Endothelial cell of umbilical vein (primary cell): ENCODE measurements around the gene VDAC2. TPM values are rescaled to one million over a fixed set of nuclear protein-coding genes. Genes with fewer than 3 reads are reported as not detected.

Source experiments
- BruUV-seq: library from RNA; stranded (reverse); fragments of 400-500 nt; replicated peaks from 2 replicates; lab custom pipeline; 2021; lab: Mats Ljungman, UMichigan
- CTCF ChIA-PET: fragments of 300-600, 350-600 bp; sonication (Branson Sonifier 250); formaldehyde crosslinking; loops from one replicate; lab custom pipeline; 2021; ENCODE audit warnings: antibody characterized with exemption, inconsistent platforms; lab: Charles Lee
- POLR2A ChIA-PET: fragments of 300-600, 350-600 bp; sonication (Branson Sonifier 250); formaldehyde crosslinking; loops from one replicate; lab custom pipeline; 2021; ENCODE audit warnings: antibody characterized with exemption, inconsistent platforms; lab: Charles Lee
- DNase-seq: peaks from one replicate; pipeline ENCODE4 v3.0.0-alpha.2; 2011; ENCODE audit warnings: low read depth, low spot score
- FAIRE-seq: peaks from 2 replicates; lab custom pipeline; 2011; peaks lifted over from hg19 to GRCh38; lab: Jason Lieb, UNC
- H2AFZ ChIP-seq: 2 replicates; pipeline ENCODE4 v1.6.0; 2012; ENCODE audit warnings: low read depth, low read length, control low read depth, inconsistent platforms
- H3K27ac ChIP-seq: 2 replicates; pipeline ENCODE4 v1.5.1; 2011; ENCODE audit warnings: low read depth, mild to moderate bottlenecking, control low read depth, low read length, moderate library complexity; ENCODE audit not compliant: insufficient read depth
- H3K27me3 ChIP-seq, 2 experiments: 2 replicates each; pipeline versions ENCODE4 v1.6.0 to v1.6.1; 2011; ENCODE audit warnings: low read length in 2 of 2, mixed read lengths in 1 of 2; ENCODE audit not compliant: control insufficient read depth in 2 of 2, insufficient read depth in 2 of 2
- H3K36me3 ChIP-seq, 2 experiments: 2 replicates in 1 of 2; 3 replicates in 1 of 2; pipeline ENCODE4 v1.5.1; 2011; ENCODE audit warnings: low read length in 2 of 2, mild to moderate bottlenecking in 1 of 2, moderate library complexity in 1 of 2; ENCODE audit not compliant: control insufficient read depth in 2 of 2, insufficient read depth in 2 of 2; ENCODE audit errors: extremely low read depth in 1 of 2
- H3K4me1 ChIP-seq: 3 replicates; pipeline ENCODE4 v1.5.1; 2011; ENCODE audit warnings: mild to moderate bottlenecking, low read length; ENCODE audit not compliant: control insufficient read depth, insufficient read depth; ENCODE audit errors: extremely low read depth
- H3K4me2 ChIP-seq: 2 replicates; pipeline ENCODE4 v1.6.1; 2011; ENCODE audit warnings: low read length, control low read depth, mixed read lengths; ENCODE audit not compliant: insufficient read depth
- H3K4me3 ChIP-seq, 3 experiments: fragments of 200-600 bp in 1 of 3; sonication (generic), shearing (Covaris generic) in 1 of 3; replicated peaks in 1 of 3; 2 replicates each; pipeline ENCODE4 v1.5.1; 2011 to 2016; ENCODE audit warnings: control low read depth in 3 of 3, low read length in 3 of 3, mild to moderate bottlenecking in 2 of 3, inconsistent platforms in 1 of 3, low read depth in 1 of 3, moderate library complexity in 1 of 3; ENCODE audit not compliant: insufficient read depth in 1 of 3
- H3K79me2 ChIP-seq: 2 replicates; pipeline ENCODE4 v1.6.0; 2012; ENCODE audit warnings: low read length, inconsistent platforms; ENCODE audit not compliant: control insufficient read depth, insufficient read depth
- H3K9ac ChIP-seq: replicated peaks from 2 replicates; pipeline ENCODE3; 2011; ENCODE audit warnings: low read length, control low read depth; ENCODE audit not compliant: insufficient read depth; ENCODE audit errors: extremely low read depth
- H3K9me1 ChIP-seq: replicated peaks from 3 replicates; pipeline ENCODE4 v1.6.0; 2011; ENCODE audit warnings: mild to moderate bottlenecking, low read length; ENCODE audit not compliant: control insufficient read depth, insufficient read depth; ENCODE audit errors: extremely low read depth
- H3K9me3 ChIP-seq: replicated peaks from 2 replicates; pipeline ENCODE4 v1.5.1; 2012; ENCODE audit warnings: low read length, inconsistent platforms; ENCODE audit not compliant: control insufficient read depth, insufficient read depth
- H4K20me1 ChIP-seq: replicated peaks from 2 replicates; pipeline ENCODE3; 2011; ENCODE audit warnings: mild to moderate bottlenecking, low read length; ENCODE audit not compliant: control insufficient read depth, insufficient read depth; ENCODE audit errors: extremely low read depth
- CTCF ChIP-seq, 2 donors: IDR thresholded peaks; 1 replicate in 1 of 2; 2 replicates in 1 of 2; pipeline ENCODE4 v1.5.1; 2011; ENCODE audit warnings: low read length in 2 of 2, mild to moderate bottlenecking in 2 of 2, moderate library complexity in 2 of 2, control low read depth in 1 of 2, inconsistent platforms in 1 of 2, low read depth in 1 of 2; ENCODE audit not compliant: insufficient read depth in 1 of 2; ENCODE audit errors: extremely low read depth in 1 of 2
- EZH2 ChIP-seq: IDR thresholded peaks from 2 replicates; pipeline ENCODE4 v1.6.1; 2012; ENCODE audit warnings: borderline replicate concordance, low read depth, mild to moderate bottlenecking, moderate library complexity, low read length, inconsistent platforms; ENCODE audit not compliant: severe bottlenecking
- FOS ChIP-seq: IDR thresholded peaks from 2 replicates; pipeline ENCODE4 v1.6.1; 2011; ENCODE audit warnings: mild to moderate bottlenecking, low read length, moderate library complexity, borderline replicate concordance; ENCODE audit not compliant: insufficient read depth
- GATA2 ChIP-seq: IDR thresholded peaks from 2 replicates; pipeline ENCODE4 v1.7.0; 2011; ENCODE audit warnings: low read depth, mild to moderate bottlenecking, moderate library complexity, mixed read lengths, low read length; ENCODE audit not compliant: insufficient read length, insufficient read depth
- JUN ChIP-seq: IDR thresholded peaks from 2 replicates; pipeline ENCODE4 v1.6.1; 2011; ENCODE audit warnings: borderline replicate concordance, low read depth; ENCODE audit not compliant: insufficient read length, insufficient read depth
- MYC ChIP-seq: IDR thresholded peaks from one replicate; pipeline ENCODE4 v1.6.1; 2011; ENCODE audit warnings: mild to moderate bottlenecking, low read depth, low read length
- POLR2A ChIP-seq: IDR thresholded peaks from 2 replicates; pipeline ENCODE4 v1.6.1; 2012; ENCODE audit warnings: low read depth, mild to moderate bottlenecking, control low read depth, low read length
- POLR2AphosphoS5 ChIP-seq: IDR thresholded peaks from 2 replicates; pipeline ENCODE4 v1.6.1; 2012; ENCODE audit warnings: low read depth, mild to moderate bottlenecking, control low read depth, low read length, moderate library complexity; ENCODE audit not compliant: insufficient read depth
- dilution Hi-C: fragments of 300-500 bp; cut with MboI; formaldehyde crosslinking; loops from one replicate; pipeline ENCODE4 v1.15.0; 2019; ENCODE audit warnings: low sequenced_read_pairs; ENCODE audit not compliant: extremely low pct_ligation_motif_present
- intact Hi-C: fragments of 100-400 bp; cut with micrococcal nuclease; formaldehyde crosslinking; loops from one replicate; pipeline ENCODE4 v1.10.0; 2022
- polyA plus RNA-seq, 4 experiments: library from polyadenylated mRNA; depleted of rRNA in 3 of 4; stranded (reverse) in 3 of 4; unstranded in 1 of 4; fragments of >200 nt; gene quantifications; 2 replicates each; pipeline versions ENCODE4 v1.2.1 to v1.2.3, GENCODE V29; 2011 to 2012; ENCODE audit warnings: missing spikeins in 1 of 4
- total RNA-seq: library from RNA; stranded (reverse); gene quantifications from 2 replicates; pipeline ENCODE4 v1.2.3, GENCODE V29; 2021
- TF ChIP-seq, protein P1 (sequence below): IDR thresholded peaks from 2 replicates; pipeline ENCODE4 v1.6.1; 2011; ENCODE audit not compliant: insufficient read depth, insufficient read length

The VDAC2 gene
- total and polyA plus RNA-seq, 2 donors (not counting 3 experiments of a cell fraction or from before 2014, with no cell fraction given): 89.3 to 222 TPM

GRCh38 chr10:75212343-75212742 is 1.7 kb downstream of the VDAC2 start:
- H3K9me1 ChIP-seq: no peaks in the 10 kb centered on the region
- H4K20me1 ChIP-seq: peaks cover 3% of the 10 kb centered on the region
- peaks cover 21% of the 10 kb centered on the region for H3K4me1 ChIP-seq
- DNase-seq (no peak), FAIRE-seq (no peak)
- H3K4me3 ChIP-seq: peak overlapping the region in 2 of 3 experiments; percentile 63 to 99
- POLR2A ChIA-PET: interaction anchor here (0.9 to 1.1 kb wide), 2 partner anchors 10 to 21 kb away, joined by 3 to 4 read pairs; no protein-coding TSS in a partner anchor
- H3K9ac ChIP-seq: peak overlapping the region; percentile 100
- H3K9me3 ChIP-seq: no peaks in the 10 kb centered on the region
- intact Hi-C loops: no loop called here
- H2AFZ ChIP-seq: no peak overlapping the region
- dilution Hi-C loops: no loop called here
- H3K4me2 ChIP-seq: peak overlapping the region; percentile 99
- no peak for TF ChIP-seq POLR2A
- no peak for TF ChIP-seq MYC
- no peak for TF ChIP-seq FOS
- TF ChIP-seq GATA2: no peak
- no peak for TF ChIP-seq JUN
- no peak for TF ChIP-seq POLR2AphosphoS5
- TF ChIP-seq, protein P1, sequence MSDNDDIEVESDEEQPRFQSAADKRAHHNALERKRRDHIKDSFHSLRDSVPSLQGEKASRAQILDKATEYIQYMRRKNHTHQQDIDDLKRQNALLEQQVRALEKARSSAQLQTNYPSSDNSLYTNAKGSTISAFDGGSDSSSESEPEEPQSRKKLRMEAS: no peak
- no peak for TF ChIP-seq EZH2
- no peak for TF ChIP-seq CTCF (IDR thresholded peaks at IDR 0.05; ENCODE audit: extremely low read depth in 1 of 2, insufficient read depth in 1 of 2, low read depth in 1 of 2, low read length in 2 of 2)
- no peaks in the 10 kb centered on the region for H3K27me3 ChIP-seq
- BruUV-seq: no TSS peak
- peak overlapping the region; percentile 94 for H3K27ac ChIP-seq
- CTCF ChIA-PET: interaction anchor here (1.0 to 2.9 kb wide), 3 partner anchors 13 to 25 kb away, joined by 3 to 22 read pairs (median 12); no protein-coding TSS in a partner anchor
- H3K79me2 ChIP-seq: peaks cover 63% of the 10 kb centered on the region
- peaks cover 15 to 29% of the 10 kb centered on the region in 2 experiments for H3K36me3 ChIP-seq
